Endodermal cell (in vitro differentiated cells): Measurements from ENCODE around the gene SOX1. TPM values are rescaled to one million over a fixed set of nuclear protein-coding genes. Genes with fewer than 3 reads are reported as not detected.

ENCODE experiments used
- DNase-seq: peaks from one replicate; pipeline ENCODE4 v3.0.0-alpha.2; 2017
- H3K27ac ChIP-seq: 2 replicates; pipeline ENCODE4 v1.5.1; 2013; ENCODE audit warnings: mild to moderate bottlenecking, low read depth, low read length, moderate library complexity
- H3K27me3 ChIP-seq: 2 replicates; pipeline ENCODE4 v1.6.1; 2013; ENCODE audit warnings: mild to moderate bottlenecking, low read length, moderate library complexity; ENCODE audit not compliant: insufficient read depth, control insufficient read depth, poor library complexity, severe bottlenecking
- H3K36me3 ChIP-seq: 2 replicates; pipeline ENCODE4 v1.7.0; 2013; ENCODE audit warnings: mild to moderate bottlenecking, low read length, moderate library complexity; ENCODE audit not compliant: control insufficient read depth, insufficient read depth
- H3K4me1 ChIP-seq: one replicate; pipeline ENCODE4 v1.7.0; 2013; ENCODE audit warnings: low read length; ENCODE audit not compliant: control insufficient read depth, insufficient read depth
- H3K4me3 ChIP-seq: 2 replicates; pipeline ENCODE4 v1.5.1; 2013; ENCODE audit warnings: mild to moderate bottlenecking, low read length, moderate library complexity
- H3K9ac ChIP-seq: 2 replicates; pipeline ENCODE4 v1.6.1; 2013; ENCODE audit warnings: mild to moderate bottlenecking, low read length, moderate library complexity; ENCODE audit not compliant: poor library complexity, severe bottlenecking; ENCODE audit errors: extremely low read depth
- H3K9me3 ChIP-seq: 2 replicates; pipeline ENCODE4 v1.6.1; 2013; ENCODE audit warnings: mild to moderate bottlenecking, low read length, moderate library complexity; ENCODE audit not compliant: control insufficient read depth
- H3K27ac Mint-ChIP-seq: 2 replicates; pipeline ENCODE4 v1.8.0; 2020; ENCODE audit warnings: mixed read lengths
- H3K27me3 Mint-ChIP-seq: 2 replicates; pipeline ENCODE4 v1.8.0; 2021; ENCODE audit warnings: mild to moderate bottlenecking, mixed read lengths; ENCODE audit not compliant: insufficient read depth
- H3K36me3 Mint-ChIP-seq: 2 replicates; pipeline ENCODE4 v1.8.0; 2020; ENCODE audit warnings: low read depth, mixed read lengths
- H3K4me1 Mint-ChIP-seq: 2 replicates; pipeline ENCODE4 v1.8.0; 2020; ENCODE audit warnings: mixed read lengths
- H3K4me3 Mint-ChIP-seq: 2 replicates; pipeline ENCODE4 v1.8.0; 2020; ENCODE audit warnings: mild to moderate bottlenecking, moderate library complexity, mixed read lengths
- H3K9me3 Mint-ChIP-seq: 2 replicates; pipeline ENCODE4 v1.8.0; 2020; ENCODE audit warnings: mild to moderate bottlenecking, mixed read lengths
- CTCF ChIP-seq: fragments of 200-600 bp; sonication (generic); conservative IDR thresholded peaks from 2 replicates; pipeline ENCODE4 v1.5.0; 2021; ENCODE audit warnings: antibody characterized with exemption, mild to moderate bottlenecking
- WGBS, 2 experiments: methylation state at CpG; one replicate each; pipeline versions ENCODE4 v1.1.5 to v1.1.7; 2013; ENCODE audit warnings: missing lambda C conversion rate in 2 of 2, mixed read lengths in 1 of 2; ENCODE audit not compliant: insufficient coverage in 1 of 2, insufficient read length in 1 of 2; 5-methylcytosine and 5-hydroxymethylcytosine counted together
- total RNA-seq, 2 donors: library from RNA; stranded (reverse); fragmentation: NEBNext Ultra II Directional in 1 of 2; extraction: Animal tissue kit (Norgen Biotek cat#: 25700) in 1 of 2; gene quantifications; 2 replicates in 1 of 2; 3 replicates in 1 of 2; pipeline ENCODE4 v1.2.1, GENCODE V29; 2021

Gene SOX1
- total RNA-seq, 2 donors from 2014 or later: not detected

DNA sequence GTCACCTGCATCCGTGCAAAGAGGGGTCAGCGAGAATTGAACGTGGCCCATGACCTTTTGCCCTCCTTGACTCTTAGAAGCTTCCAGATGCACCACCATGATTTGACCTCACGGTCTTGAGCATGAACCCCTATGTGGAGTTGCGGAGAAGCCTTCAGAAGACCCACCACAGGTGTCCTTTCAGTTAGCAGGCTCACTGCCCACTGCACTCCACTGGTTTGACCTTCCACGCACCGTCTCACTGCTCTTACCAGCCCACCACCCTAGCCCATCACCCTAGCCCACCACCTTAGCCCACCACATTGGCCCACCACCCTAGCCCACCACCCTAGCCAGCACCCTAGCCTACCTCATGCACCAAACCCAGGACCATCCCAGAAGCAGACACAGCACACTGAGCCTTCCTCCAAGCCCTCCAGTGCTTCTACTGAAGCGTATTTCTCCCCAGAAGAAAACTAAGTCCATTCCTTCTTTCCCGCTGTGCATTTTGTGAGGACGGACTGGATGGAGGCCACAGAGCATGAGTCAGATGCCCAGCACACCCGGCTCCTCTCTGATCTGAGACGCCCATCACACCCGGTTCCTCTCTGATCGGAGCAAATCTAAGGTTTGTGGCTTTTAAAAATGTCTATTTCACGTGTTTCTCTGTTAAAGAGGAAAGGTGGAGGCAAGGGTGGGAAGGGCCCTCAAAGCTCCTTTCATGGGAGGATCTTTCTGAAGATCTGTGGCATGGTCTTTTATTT, 45.8 kb downstream of the SOX1 start:
- H3K9me3 Mint-ChIP-seq: no peaks in the 10 kb centered on the region
- peak; percentile 11 for DNase-seq
- Histone ChIP-seq H3K9me3 (no peaks in the 10 kb centered on the region), H3K4me1 (no peaks in the 10 kb centered on the region), H3K36me3 (no peaks in the 10 kb centered on the region), H3K9ac (no peak overlapping the region), H3K27ac (no peak overlapping the region), H3K4me3 (no peak overlapping the region), H3K27me3 (peaks cover 77% of the 10 kb centered on the region)
- H3K36me3 Mint-ChIP-seq: no peaks in the 10 kb centered on the region
- no peaks in the 10 kb centered on the region for H3K4me1 Mint-ChIP-seq
- peaks cover 87% of the 10 kb centered on the region for H3K27me3 Mint-ChIP-seq
- no peak overlapping the region for H3K27ac Mint-ChIP-seq
- 93 to 95% methylated on average over 13 to 15 of the region's 15 CpGs for WGBS, 2 experiments
- no peak for TF ChIP-seq CTCF
- H3K4me3 Mint-ChIP-seq: no peak overlapping the region

- Mint-ChIP-seq H3K4me3 (no peak overlapping the region), H3K27me3 (peaks cover 85% of the 10 kb centered on the region), H3K4me1 (no peaks in the 10 kb centered on the region), H3K27ac (no peak overlapping the region), H3K36me3 (no peaks in the 10 kb centered on the region), H3K9me3 (no peaks in the 10 kb centered on the region)
- no peak for DNase-seq
- no peak overlapping the region for H3K4me3 ChIP-seq
- TF ChIP-seq CTCF: no peak
- WGBS, 2 experiments: 86 to 93% methylated on average over 7 of the region's 7 CpGs
- no peak overlapping the region for H3K27ac ChIP-seq
- no peaks in the 10 kb centered on the region for H3K9me3 ChIP-seq
- H3K27me3 ChIP-seq: peaks cover 70% of the 10 kb centered on the region
- H3K4me1 ChIP-seq: no peaks in the 10 kb centered on the region
- H3K36me3 ChIP-seq: no peaks in the 10 kb centered on the region
- H3K9ac ChIP-seq: no peak overlapping the region
Measured at GRCh38 chr13:112113348-112113747, 46.4 kb downstream of the SOX1 start.

- Histone ChIP-seq H3K9ac (no peak overlapping the region), H3K27ac (no peak overlapping the region), H3K9me3 (no peaks in the 10 kb centered on the region), H3K4me1 (no peaks in the 10 kb centered on the region), H3K4me3 (no peak overlapping the region), H3K36me3 (no peaks in the 10 kb centered on the region), H3K27me3 (peaks cover 65% of the 10 kb centered on the region)
- no peaks in the 10 kb centered on the region for H3K9me3 Mint-ChIP-seq
- H3K27ac Mint-ChIP-seq: no peak overlapping the region
- peak; percentile 28 for DNase-seq
- TF ChIP-seq CTCF: no peak
- H3K36me3 Mint-ChIP-seq: no peaks in the 10 kb centered on the region
- H3K27me3 Mint-ChIP-seq: peaks cover 81% of the 10 kb centered on the region
- WGBS, 2 experiments: 92 to 93% methylated on average over 2 to 4 of the region's 4 CpGs
- no peak overlapping the region for H3K4me3 Mint-ChIP-seq
- H3K4me1 Mint-ChIP-seq: no peaks in the 10 kb centered on the region
Measured at GRCh38 chr13:112113851-112114250, 46.9 kb downstream of the SOX1 start.
